Nucleus accumbens (tissue), 56 donors: ENCODE data around the gene LIMS1.
"Not testable (repeated sequence)": the region's sequence is repeated elsewhere in the genome, so short reads cannot be mapped to it uniquely, and the experiment has no call there.

Experiments used
- DNase-seq, 56 donors: peaks; one replicate each; lab custom pipeline; 2025; lab: John Stamatoyannopoulos, UW

The LIMS1 gene

DNA sequence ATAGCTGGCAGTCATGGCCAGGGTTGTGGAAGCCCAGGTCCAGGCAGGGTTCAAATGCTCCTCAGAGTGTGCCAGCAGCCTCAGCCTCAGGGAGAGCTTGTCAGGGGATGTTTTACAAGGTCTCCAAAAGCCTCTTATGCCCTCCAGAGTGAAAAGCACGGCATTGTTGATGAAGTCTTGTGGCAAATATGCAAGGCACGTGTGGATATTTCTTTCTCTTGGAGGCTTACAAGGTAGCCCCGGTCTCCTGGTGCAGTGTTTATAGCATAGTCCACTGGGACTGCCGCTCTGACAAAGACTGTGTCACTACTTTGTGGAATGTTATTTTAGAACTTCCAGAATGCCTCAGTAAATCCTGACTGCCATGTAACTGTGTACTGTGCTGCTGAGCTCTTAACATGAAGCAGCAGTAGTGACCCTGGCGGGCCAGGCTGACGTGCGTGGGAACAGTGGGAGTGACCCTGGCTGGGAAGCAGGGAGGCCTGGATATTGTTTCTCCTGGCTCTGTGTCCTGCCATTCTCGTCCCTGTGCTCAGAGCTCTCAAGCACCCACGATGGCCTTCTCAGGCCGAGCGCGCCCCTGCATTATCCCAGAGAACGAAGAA, 120.4 kb downstream of the LIMS1 start:
- peak in 13 of 56 donors; percentile 8 to 52 (median 24) for DNase-seq

- not testable (repeated sequence) for DNase-seq
Observed at GRCh38 chr2:108655270-108655669, 121.0 kb downstream of the LIMS1 start.

- not testable (repeated sequence) for DNase-seq
Observed at GRCh38 chr2:108656282-108656681, 122.0 kb downstream of the LIMS1 start.

DNA sequence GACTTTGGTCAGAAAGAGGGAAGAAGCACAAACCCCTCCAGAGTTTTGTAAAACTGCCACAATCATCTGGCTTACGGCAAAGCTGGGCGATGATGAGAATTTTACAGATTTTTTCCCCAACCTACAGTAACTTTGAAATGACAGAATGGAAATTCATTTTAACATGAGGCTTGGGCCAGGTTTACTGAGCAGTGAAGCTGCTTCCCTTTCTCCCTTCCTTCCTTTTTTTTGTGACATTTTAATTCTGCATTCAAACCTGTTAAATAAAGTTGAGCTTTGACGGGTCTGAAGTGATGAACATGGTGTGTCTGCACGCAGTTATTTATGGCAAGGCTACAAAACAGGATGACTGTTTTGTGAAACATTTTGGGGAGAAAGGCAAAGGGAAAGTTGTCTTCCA, 123.2 kb downstream of the LIMS1 start:
- DNase-seq = not testable (repeated sequence)

- not testable (repeated sequence) for DNase-seq
Observed at GRCh38 chr2:108658553-108658952, 124.3 kb downstream of the LIMS1 start.

- not testable (repeated sequence) for DNase-seq
Observed at GRCh38 chr2:108661493-108661892, 127.2 kb downstream of the LIMS1 start.

GRCh38 chr2:108662207-108662612, 127.9 kb downstream of the LIMS1 start:
- peak in 6 of 56 donors; percentile 6 to 61 (median 29) for DNase-seq

DNA sequence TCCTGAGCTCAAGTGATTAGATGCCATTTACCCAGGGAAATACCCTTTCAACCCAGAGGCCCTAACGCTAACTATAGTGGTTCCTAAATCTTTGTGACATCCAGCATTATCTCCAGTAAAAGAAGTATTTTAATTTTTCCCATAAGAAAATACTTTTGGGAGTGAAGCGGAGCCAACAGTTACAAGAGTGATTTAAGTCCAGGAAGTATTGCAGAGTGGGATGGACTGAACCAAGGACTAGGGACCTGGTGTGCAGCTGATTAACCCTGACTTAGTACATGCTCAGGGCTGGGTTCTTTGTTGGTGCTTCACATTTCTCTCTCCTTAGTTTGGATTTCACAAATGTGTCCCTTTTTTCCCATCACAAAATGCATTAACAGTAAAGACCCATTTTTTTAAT, 129.1 kb downstream of the LIMS1 start:
- DNase-seq = not testable (repeated sequence)

DNA sequence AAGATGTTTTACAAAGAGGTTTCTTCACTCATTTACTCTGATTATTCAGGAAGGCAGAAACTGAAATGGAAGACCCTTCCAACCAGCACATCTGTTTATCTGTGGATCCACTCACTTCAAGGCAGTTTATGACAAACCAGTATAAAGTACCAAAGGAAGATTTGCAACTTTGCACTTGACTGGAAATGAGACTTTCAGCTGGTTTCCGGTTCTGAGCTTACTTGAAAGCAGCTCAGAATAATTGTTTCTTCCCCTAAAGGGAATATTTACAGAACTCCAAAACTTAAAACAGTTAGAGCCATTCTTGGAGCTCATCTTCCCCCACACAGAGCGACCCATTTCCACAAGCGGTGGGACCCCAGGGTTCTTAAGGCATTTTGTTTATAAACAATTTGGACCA, 129.8 kb downstream of the LIMS1 start:
- not testable (repeated sequence) for DNase-seq

- DNase-seq = not testable (repeated sequence)
Observed at GRCh38 chr2:108664979-108665378, 130.7 kb downstream of the LIMS1 start.

DNA sequence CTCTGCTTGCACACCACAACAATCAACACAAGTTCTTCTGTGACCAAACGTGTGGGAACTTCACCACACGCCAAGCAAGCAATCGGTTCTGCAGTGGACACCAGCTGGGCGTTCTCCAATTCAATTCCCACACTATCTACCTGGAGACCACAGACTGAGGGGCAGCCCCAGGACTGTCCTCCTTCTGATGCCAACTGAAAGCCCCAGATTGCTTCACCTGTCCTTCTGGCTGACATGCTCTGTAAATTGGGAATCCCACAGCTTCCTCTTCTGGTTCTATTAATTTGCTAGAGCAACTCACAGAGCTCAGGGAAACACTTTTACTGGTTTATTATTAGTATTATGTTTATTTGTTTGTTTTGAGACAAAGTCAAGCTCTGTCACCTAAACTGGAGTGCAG, 131.7 kb downstream of the LIMS1 start:
- not testable (repeated sequence) for DNase-seq

- DNase-seq = not testable (repeated sequence)
Observed at GRCh38 chr2:108667140-108667539, 132.9 kb downstream of the LIMS1 start.

DNA sequence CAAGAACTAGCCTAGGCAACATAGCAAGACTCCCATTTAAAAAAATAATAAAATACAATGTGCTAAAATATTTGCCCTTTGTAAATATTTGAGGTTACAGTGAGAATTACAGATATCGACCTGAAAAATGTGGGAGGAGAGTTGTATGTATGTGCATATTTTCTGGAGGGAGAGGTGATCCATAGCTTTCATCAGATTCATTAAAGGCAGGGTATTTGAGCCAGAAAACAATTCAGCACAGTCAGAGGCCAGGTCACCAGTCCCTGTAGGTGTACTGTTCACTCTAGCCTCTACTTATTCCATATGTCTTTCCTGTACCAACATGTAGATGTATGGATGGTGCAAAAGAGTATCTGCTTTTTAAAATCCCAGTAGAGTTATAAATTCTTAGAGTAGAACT, 136.0 kb downstream of the LIMS1 start:
- not testable (repeated sequence) for DNase-seq

DNA sequence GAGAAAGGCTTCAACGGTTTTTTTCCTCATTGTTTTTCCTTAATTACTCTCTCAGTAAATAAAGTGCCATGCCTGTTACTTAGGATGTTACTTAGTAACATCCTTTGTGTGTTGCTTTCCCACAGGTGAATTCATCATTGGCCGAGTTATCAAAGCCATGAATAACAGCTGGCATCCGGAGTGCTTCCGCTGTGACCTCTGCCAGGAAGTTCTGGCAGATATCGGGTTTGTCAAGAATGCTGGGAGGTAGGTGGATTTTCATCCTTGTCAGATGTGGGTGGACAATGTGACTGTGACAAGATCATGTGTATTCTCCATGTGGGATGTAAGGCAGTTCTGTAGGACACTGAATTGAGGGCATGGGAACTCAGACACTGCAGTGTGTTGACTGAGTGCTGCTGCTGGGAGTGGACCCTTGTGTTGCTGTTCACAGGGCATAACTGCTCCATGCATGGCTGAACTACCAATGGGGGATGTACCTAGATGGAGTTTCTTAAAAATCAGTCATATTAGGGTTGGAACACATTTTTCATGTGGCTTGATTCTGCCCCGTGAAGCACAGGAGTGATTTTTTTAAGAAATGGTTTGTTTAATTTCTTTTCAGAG, 138.0 kb downstream of the LIMS1 start:
- not testable (repeated sequence) for DNase-seq

DNA sequence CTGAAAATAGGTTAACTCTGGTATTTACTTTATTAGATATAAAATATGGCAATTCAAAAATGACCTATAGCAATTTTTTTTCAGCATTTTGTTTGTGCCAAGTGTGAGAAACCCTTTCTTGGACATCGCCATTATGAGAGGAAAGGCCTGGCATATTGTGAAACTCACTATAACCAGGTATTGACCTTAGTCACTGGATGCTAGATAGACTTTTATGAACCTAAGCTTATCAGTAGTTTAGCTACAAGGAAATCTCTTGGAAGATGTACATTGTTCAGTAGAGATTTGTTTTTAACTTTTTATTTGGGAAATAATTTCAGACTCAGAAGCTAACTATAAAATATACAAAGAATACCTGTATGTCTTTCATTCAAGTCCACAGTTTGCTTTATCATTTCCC, 142.3 kb downstream of the LIMS1 start:
- not testable (repeated sequence) for DNase-seq

DNA sequence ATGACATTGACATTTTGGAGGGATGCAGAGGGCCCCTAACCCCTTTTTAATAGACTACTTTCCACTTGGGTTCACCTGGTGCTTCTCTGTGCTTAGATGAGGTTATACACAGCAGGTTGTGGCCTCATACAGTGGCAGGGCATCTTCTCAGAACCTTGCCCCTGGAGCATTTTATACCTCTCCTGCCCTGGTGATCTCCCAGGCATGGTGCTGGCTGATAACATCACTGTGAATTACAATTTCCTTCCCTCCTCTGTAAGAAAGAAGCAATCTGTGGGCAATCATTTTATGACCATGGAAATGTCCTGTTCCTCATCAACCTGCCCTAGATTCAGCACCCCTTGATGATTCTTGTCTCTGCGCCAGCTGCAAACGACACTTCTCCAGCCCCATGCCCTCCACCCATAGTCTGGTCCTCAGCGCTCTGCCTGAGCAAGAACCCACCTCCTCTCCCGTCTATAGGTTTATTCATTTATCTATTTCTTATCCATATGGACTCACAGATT, 143.0 kb downstream of the LIMS1 start:
- not testable (repeated sequence) for DNase-seq

DNA sequence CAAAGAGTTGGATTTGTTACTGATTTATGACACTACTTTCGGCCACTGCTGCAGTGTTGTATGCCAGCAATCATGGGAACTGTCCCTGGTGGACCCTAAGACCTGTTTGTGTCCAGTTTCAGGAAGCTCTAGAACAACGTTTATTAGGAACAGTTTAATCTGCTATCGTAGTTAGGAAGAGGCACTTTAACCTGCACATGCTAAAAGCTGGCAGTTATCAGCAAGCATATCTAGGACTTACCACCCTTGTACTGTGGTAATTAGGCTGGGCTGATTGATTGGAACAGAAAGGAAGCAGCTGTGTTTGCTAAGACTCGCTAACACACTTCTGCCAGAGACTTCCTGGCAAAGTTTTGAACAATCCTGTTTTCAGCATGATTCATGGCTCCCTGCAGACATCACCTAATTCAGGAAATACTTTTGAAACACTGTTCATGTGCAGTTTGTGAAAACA, 144.0 kb downstream of the LIMS1 start:
- not testable (repeated sequence) for DNase-seq

- not testable (repeated sequence) for DNase-seq
Observed at GRCh38 chr2:108680805-108681204, 146.5 kb downstream of the LIMS1 start.

DNA sequence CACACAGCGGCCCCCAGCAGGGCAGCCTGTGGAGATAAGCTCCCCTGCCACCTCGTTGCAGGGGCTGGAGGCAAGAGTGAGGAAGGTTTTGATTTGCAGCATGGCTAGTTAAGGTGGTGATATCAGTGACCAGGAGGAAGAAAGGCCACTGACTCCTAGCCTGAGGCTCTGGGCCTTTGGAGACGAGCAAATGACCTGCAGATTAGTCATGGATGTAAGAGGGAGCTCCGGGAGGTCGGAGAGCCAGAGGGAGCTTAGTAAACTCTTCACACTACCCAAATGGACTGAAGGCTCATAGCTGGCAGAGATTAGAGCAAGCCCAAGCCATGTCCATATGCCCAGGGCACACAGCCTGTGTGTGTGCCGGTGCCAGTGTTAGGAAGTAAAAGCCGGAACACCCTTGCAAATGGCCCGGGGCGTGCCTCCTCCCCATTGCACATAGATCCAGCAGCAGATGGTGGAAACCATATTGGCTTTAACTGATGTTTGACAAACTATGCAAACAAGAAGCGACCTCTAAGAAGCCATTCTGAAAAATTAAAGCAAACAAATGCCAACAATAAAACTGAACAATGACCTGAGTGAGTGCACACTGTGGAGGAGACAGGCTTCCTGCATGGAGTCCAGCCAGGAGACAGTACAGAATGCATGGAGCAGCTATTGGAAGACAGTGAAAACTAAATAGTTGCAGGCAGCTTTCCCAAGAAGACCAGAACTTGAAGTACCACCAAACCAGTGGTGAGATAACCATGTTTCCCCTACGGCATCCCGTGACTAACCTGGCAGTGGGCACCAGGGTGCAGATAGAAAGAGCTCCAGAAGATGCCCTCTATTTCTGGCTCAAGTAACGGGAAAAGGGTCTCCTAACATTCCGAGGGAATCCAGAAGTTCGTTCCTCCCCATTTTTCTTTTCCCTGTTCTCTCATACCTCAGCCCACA, 154.8 kb downstream of the LIMS1 start:
- DNase-seq = not testable (repeated sequence)

DNA sequence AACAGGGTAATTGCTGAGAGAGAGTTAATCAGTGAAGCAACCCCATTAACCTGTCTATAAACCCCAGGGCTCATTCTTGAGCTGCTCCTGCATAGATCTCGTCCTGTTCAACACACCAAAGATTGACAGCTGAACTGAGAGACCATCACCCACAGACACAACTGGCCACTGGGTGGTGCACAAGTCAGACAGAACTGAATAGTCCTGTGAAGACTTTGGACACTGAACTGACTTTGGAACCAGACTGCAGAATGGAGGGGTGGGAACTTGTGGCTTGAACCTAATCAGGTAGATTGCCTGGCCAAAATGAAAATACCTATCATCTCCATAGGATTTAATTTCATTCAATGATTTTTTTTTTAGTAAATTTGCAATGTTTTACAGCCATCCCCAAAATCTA, 155.7 kb downstream of the LIMS1 start:
- not testable (repeated sequence) for DNase-seq

- no peak for DNase-seq
Observed at GRCh38 chr2:108691447-108691846, 157.2 kb downstream of the LIMS1 start.
